ENCODE results near the gene JAG2. TPM values are rescaled to one million over a fixed set of nuclear protein-coding genes. Genes with fewer than 3 reads are reported as not detected.

The JAG2 gene
- total and polyA plus RNA-seq, 4 donors, result 17.3 to 39.7 (median 23.6) TPM

DNA sequence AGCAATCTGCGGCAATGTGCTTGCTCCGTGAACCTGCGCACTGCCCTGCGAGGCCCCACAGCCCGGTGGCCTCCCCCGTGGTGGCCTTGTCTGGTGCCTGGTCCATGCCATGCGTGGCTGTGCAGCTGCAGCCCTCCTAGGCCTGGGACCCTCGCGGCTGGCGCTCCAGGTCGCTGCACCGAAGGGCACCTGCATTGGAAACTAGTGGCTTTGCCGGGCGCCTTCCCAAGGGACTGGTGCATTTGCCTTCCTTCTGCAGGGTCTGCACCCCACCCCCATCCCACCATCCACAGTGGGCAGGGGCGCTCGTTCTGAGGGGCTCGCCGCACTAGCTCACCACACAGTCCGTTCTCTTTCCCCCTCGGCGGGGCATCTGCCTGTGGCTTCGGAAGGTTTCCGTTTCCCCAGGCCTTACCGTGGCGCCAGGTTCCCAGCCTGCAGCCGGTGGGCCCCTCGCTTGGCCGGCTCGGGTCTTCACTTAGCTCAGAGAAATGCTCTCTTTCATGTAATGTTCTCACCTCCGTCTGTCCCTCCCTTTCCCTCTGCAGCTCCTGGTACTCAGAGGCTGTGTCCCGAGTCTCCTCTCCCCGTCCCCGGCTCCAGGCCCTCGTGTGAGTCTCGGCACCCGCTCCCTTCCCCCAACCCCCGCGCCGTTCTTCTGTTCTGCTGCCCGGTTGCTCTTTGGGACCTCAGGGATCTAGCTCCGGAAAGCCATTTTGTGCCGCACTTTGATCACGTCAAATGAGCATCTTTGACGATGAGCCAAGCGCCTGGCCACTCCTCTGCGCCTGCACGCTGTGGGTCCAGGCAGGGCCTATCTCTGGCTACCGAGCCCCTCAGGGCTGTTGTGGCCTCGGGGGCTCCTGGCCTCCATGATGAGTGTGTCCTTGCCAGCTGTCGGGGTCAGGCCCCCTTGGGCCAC lies 31.9 kb downstream of the JAG2 start:
- H3K27me3 ChIP-seq (ENCODE audit: control insufficient read depth, insufficient read depth, low read length), result no peaks in the 10 kb centered on the region
- WGBS (ENCODE audit: insufficient coverage), result 73% methylated on average over 50 of the region's 50 CpGs
- no peak overlapping the region for H3K27ac ChIP-seq (ENCODE audit: low read depth, low read length)
- peaks cover 7% of the 10 kb centered on the region for H3K9me3 ChIP-seq (ENCODE audit: control insufficient read depth, insufficient read depth, low read length)
- no peak for DNase-seq (ENCODE audit: low read depth in 4 of 6, low spot score in 6 of 6)
- no peaks in the 10 kb centered on the region for H3K4me1 ChIP-seq (ENCODE audit: control insufficient read depth, insufficient read depth, low read length)
- H3K36me3 ChIP-seq (ENCODE audit: control insufficient read depth, insufficient read depth, low read length), result peaks cover 32% of the 10 kb centered on the region
- no peak overlapping the region for H3K4me3 ChIP-seq (ENCODE audit: low read depth, low read length)

DNA sequence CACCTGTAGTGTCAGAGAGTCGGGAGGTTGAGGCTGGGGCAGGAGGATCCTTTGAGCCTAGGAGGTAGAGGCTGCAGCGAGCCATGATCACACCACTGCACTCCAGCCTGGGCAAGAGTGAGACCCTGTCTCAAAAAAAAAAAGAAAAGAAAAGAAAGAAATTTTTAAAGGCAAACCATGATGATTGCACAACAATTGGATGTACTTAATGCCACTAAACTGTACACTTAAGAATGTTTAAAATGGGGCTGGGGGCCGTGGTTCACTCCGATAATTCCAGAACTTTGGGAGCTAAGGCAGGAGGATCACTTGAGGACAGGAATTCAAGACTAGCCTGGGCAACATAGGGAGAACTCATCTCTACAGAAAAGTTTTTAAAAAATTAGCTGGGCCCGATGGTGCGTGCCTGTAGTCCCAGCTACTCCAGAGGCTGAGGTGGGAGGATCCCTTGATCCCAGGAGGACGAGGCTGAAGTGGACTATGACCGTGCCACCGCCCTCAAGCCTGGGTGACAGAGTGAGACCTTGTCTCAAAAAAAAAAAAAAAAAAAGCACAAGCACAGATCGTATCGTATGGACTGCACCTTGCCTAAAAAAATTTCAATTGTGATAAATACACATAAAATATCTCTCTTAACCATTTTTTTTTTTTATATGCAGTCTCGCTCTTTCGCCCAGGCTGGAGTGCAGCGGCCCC lies 32.7 kb downstream of the JAG2 start:
- DNase-seq (ENCODE audit: low read depth in 4 of 6, low spot score in 6 of 6), result no peak
- WGBS (ENCODE audit: insufficient coverage), result 98% methylated on average over 11 of the region's 14 CpGs
- H3K9me3 ChIP-seq (ENCODE audit: control insufficient read depth, insufficient read depth, low read length), result peaks cover 9% of the 10 kb centered on the region
- no peak overlapping the region for H3K4me3 ChIP-seq (ENCODE audit: low read depth, low read length)
- no peaks in the 10 kb centered on the region for H3K27me3 ChIP-seq (ENCODE audit: control insufficient read depth, insufficient read depth, low read length)
- H3K36me3 ChIP-seq (ENCODE audit: control insufficient read depth, insufficient read depth, low read length), result peaks cover 24% of the 10 kb centered on the region
- no peak overlapping the region for H3K27ac ChIP-seq (ENCODE audit: low read depth, low read length)
- no peaks in the 10 kb centered on the region for H3K4me1 ChIP-seq (ENCODE audit: control insufficient read depth, insufficient read depth, low read length)

DNA sequence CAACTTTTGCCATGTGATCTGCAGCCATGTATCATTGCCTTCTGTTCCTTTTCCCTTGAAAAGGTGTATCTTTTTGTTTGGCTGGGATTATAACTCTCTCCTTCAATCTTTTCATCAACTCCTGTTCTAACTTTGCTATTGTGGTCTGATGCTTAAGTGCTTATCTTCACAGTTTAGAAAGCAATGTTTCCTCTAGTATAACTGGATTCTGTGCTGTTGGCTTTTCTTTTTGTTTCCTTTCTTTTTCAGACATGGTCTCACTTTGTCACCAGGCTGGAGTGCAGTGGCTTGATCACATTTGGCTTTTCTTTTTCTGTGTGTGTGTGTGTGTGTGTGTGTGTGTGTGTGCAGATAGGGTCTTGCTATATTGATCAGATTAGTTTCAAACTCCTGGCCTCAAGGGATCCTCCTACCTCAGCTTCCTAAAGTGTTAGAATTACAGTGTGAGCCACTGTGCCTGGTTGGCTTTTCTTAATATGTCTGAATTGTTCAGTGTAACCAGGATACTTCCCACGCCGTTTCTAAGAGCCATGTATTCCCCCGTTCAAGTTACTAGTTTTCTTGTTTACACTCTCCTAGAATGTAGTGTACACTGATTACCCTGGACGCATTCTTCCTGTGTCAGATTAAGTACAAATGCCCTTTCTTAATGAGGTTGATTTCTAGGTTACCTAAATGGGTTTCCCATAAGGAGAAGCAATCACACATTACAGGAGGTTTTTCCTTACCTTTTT lies 35.5 kb downstream of the JAG2 start:
- WGBS (ENCODE audit: insufficient coverage), result no CpG with 5 or more reads among the region's 4 CpGs
- no peak overlapping the region for H3K27ac ChIP-seq (ENCODE audit: low read depth, low read length)
- DNase-seq (ENCODE audit: low read depth in 4 of 6, low spot score in 6 of 6), result peak in 2 of 6 donors; percentile 1 to 3
- H3K27me3 ChIP-seq (ENCODE audit: control insufficient read depth, insufficient read depth, low read length), result no peaks in the 10 kb centered on the region
- H3K4me3 ChIP-seq (ENCODE audit: low read depth, low read length), result no peak overlapping the region
- peaks cover 3% of the 10 kb centered on the region for H3K36me3 ChIP-seq (ENCODE audit: control insufficient read depth, insufficient read depth, low read length)
- peaks cover 1% of the 10 kb centered on the region for H3K9me3 ChIP-seq (ENCODE audit: control insufficient read depth, insufficient read depth, low read length)
- no peaks in the 10 kb centered on the region for H3K4me1 ChIP-seq (ENCODE audit: control insufficient read depth, insufficient read depth, low read length)

DNA sequence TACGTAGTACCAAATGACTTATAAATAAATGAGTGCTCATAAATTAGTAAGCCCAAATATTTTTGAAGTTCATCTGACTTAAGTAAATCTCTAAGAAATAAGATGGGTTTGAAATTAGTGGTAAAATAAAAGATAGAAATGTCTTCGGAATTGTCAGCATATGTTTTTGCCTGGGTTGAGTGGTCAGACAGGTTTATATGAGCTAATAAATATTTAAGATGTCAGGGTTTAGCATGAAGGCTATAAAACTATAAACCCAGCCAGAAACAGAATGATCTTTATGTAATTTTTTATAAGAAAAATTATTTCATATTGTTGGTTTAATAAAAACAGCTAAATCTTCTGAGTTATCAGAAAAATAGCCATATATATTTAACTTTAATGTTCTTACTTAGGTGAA lies 37.3 kb downstream of the JAG2 start:
- peaks cover under 1% of the 10 kb centered on the region for H3K36me3 ChIP-seq (ENCODE audit: control insufficient read depth, insufficient read depth, low read length)
- no peak for DNase-seq (ENCODE audit: low read depth in 4 of 6, low spot score in 6 of 6)
- peaks cover 1% of the 10 kb centered on the region for H3K9me3 ChIP-seq (ENCODE audit: control insufficient read depth, insufficient read depth, low read length)
- no peaks in the 10 kb centered on the region for H3K4me1 ChIP-seq (ENCODE audit: control insufficient read depth, insufficient read depth, low read length)
- WGBS (ENCODE audit: insufficient coverage), result no CpG with 5 or more reads among the region's 2 CpGs
- H3K4me3 ChIP-seq (ENCODE audit: low read depth, low read length), result no peak overlapping the region
- no peaks in the 10 kb centered on the region for H3K27me3 ChIP-seq (ENCODE audit: control insufficient read depth, insufficient read depth, low read length)
- H3K27ac ChIP-seq (ENCODE audit: low read depth, low read length), result no peak overlapping the region

DNA sequence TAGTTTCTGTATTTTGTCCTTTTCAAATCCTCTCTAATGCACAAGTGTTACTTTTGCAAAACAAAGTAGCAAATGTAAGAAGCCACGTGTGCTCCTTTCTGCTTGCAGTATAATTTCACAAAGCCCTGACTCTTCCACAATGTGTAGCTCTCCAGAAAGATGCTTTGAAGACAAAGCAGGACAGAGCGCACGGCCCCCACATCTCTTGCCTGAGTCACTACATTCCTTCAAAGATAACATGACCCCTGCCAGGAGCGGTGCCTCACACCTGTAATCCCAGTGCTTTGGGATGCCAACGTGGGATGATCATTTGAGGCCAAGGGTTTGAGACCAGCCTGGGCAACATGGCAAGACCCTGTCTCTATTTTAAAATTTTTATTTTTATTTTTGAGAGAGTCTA lies 40.5 kb downstream of the JAG2 start:
- no peak overlapping the region for H3K4me3 ChIP-seq (ENCODE audit: low read depth, low read length)
- DNase-seq (ENCODE audit: low read depth in 4 of 6, low spot score in 6 of 6), result no peak
- H3K36me3 ChIP-seq (ENCODE audit: control insufficient read depth, insufficient read depth, low read length), result no peaks in the 10 kb centered on the region
- peaks cover 2% of the 10 kb centered on the region for H3K27me3 ChIP-seq (ENCODE audit: control insufficient read depth, insufficient read depth, low read length)
- H3K27ac ChIP-seq (ENCODE audit: low read depth, low read length), result no peak overlapping the region
- H3K4me1 ChIP-seq (ENCODE audit: control insufficient read depth, insufficient read depth, low read length), result no peaks in the 10 kb centered on the region
- WGBS (ENCODE audit: insufficient coverage), result 70% methylated on average over 4 of the region's 5 CpGs
- H3K9me3 ChIP-seq (ENCODE audit: control insufficient read depth, insufficient read depth, low read length), result peaks cover 1% of the 10 kb centered on the region

DNA sequence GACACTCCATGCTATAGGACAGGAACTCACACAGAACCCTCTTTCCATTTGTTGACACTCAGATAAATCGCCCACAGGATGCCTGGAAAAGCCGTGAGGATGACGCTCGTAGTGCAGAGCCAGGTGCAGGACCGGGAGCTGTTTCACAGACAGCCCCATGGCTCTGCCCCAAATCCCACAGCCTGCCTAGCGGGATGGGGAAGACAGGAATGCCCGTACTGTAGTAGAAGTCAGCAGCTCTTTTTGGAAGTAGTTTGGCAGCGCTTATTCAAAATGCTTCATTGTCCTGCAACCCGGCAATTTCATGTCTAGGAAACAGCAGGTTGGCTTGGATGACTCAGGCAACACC lies 41.6 kb downstream of the JAG2 start:
- DNase-seq (ENCODE audit: low read depth in 4 of 6, low spot score in 6 of 6), result peak in 1 of 6 donors; percentile 11
- peaks cover 2% of the 10 kb centered on the region for H3K27me3 ChIP-seq (ENCODE audit: control insufficient read depth, insufficient read depth, low read length)

DNA sequence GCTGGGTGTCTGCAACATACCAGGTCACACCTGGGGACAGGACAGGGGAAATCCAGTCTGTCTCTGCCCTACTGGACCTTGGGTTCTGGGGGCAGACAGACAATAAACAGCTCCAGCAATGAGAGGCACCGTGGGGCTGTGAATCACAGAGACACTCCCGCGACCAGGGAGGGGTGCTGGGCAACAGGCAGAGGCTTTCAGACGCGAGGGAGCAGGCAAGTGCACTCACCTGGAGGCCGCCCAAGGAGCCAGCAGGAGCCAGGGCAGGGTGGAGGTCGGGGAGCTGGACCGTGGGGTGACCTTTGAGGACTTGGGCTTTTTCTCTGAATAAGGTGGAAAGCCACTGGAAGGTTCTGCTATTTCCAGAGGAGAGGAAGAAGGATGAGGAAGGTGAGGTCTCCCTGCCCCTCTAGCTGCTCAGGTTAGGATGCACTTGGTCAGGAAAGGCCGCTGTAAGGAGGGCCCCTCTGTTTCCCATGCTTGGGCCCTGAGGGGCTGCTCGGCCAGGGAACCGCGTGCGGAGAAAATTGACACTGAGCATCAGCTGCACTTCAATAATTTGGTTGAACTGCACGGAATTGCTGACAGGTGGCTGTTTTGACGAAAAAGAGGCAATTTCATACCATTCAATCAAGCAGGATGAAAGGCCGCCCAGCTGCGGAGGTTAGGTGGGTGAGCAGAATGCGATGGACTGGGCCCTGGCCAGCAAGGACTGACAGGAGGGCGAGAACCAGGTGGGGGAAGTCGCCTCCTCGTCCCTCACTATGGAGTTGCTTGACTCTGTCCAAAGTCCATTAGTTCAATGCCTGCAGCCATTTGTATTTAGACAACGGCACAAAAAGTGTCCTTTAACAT lies 42.2 kb downstream of the JAG2 start:
- peaks cover 2% of the 10 kb centered on the region for H3K27me3 ChIP-seq (ENCODE audit: control insufficient read depth, insufficient read depth, low read length)
- no peak for DNase-seq (ENCODE audit: low read depth in 4 of 6, low spot score in 6 of 6)
- H3K9me3 ChIP-seq (ENCODE audit: control insufficient read depth, insufficient read depth, low read length), result peaks cover 4% of the 10 kb centered on the region
- no peaks in the 10 kb centered on the region for H3K4me1 ChIP-seq (ENCODE audit: control insufficient read depth, insufficient read depth, low read length)
- no peaks in the 10 kb centered on the region for H3K36me3 ChIP-seq (ENCODE audit: control insufficient read depth, insufficient read depth, low read length)
- WGBS (ENCODE audit: insufficient coverage), result 61% methylated on average over 20 of the region's 22 CpGs
- no peak overlapping the region for H3K27ac ChIP-seq (ENCODE audit: low read depth, low read length)
- H3K4me3 ChIP-seq (ENCODE audit: low read depth, low read length), result no peak overlapping the region

More for the DNA sequence above, 41.6 kb downstream of the JAG2 start:
- Histone ChIP-seq H3K9me3 (ENCODE audit: control insufficient read depth, insufficient read depth, low read length) (peaks cover 5% of the 10 kb centered on the region), H3K27ac (ENCODE audit: low read depth, low read length) (no peak overlapping the region), H3K36me3 (ENCODE audit: control insufficient read depth, insufficient read depth, low read length) (no peaks in the 10 kb centered on the region), H3K4me3 (ENCODE audit: low read depth, low read length) (no peak overlapping the region), H3K4me1 (ENCODE audit: control insufficient read depth, insufficient read depth, low read length) (no peaks in the 10 kb centered on the region)
- WGBS (ENCODE audit: insufficient coverage), result 48% methylated on average over 9 of the region's 9 CpGs

DNA sequence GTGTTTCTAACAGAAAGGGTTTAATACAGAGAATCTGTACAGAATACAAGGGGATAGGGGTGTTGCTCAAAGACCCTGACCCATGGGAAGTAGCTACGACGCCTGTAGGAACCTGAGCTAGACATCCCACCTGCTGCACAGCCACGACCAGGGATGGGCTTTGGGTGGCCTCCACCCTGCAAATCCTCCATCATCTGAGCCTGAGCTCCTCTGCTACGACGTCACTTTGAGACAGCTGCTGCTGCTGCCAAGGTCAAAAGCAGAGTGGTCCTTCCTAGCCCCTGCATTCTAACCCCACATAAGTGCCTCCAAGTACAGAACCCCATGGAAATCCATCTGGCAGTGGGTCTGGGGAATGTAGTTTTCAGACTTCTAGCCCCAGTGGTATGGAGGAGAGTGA lies 43.8 kb downstream of the JAG2 start:
- H3K27me3 ChIP-seq (ENCODE audit: control insufficient read depth, insufficient read depth, low read length), result peaks cover 2% of the 10 kb centered on the region
- no peak overlapping the region for H3K4me3 ChIP-seq (ENCODE audit: low read depth, low read length)
- H3K36me3 ChIP-seq (ENCODE audit: control insufficient read depth, insufficient read depth, low read length), result no peaks in the 10 kb centered on the region
- peaks cover 4% of the 10 kb centered on the region for H3K9me3 ChIP-seq (ENCODE audit: control insufficient read depth, insufficient read depth, low read length)
- no peak for DNase-seq (ENCODE audit: low read depth in 4 of 6, low spot score in 6 of 6)
- H3K27ac ChIP-seq (ENCODE audit: low read depth, low read length), result no peak overlapping the region
- no peaks in the 10 kb centered on the region for H3K4me1 ChIP-seq (ENCODE audit: control insufficient read depth, insufficient read depth, low read length)
- WGBS (ENCODE audit: insufficient coverage), result 67% methylated on average over 5 of the region's 5 CpGs

Measured in spinal cord (tissue), 10 donors.